GM20431 (cell line): ENCODE measurements around the gene FARS2.

Experiments used
- in situ Hi-C: fragments of 300-500 bp; cut with MseI, MboI; formaldehyde crosslinking; loops from one replicate; pipeline ENCODE4 v1.15.0; 2020; ENCODE audit warnings: low sequenced_read_pairs; ENCODE audit not compliant: unreplicated experiment

FARS2 gene

GRCh38 chr6:5481750-5482149 is 220.4 kb downstream of the FARS2 start:
- in situ Hi-C loops, result no loop called here

- in situ Hi-C loops, result no loop called here
Observed at GRCh38 chr6:5482619-5483018, 221.3 kb downstream of the FARS2 start.

- in situ Hi-C loops, result no loop called here
Observed at GRCh38 chr6:5484692-5485091, 223.4 kb downstream of the FARS2 start.

- in situ Hi-C loops, result no loop called here
Observed at GRCh38 chr6:5486214-5486613, 224.9 kb downstream of the FARS2 start.

- in situ Hi-C loops, result no loop called here
Observed at GRCh38 chr6:5490501-5491069, 229.3 kb downstream of the FARS2 start.

- in situ Hi-C loops, result no loop called here
Observed at GRCh38 chr6:5492356-5492755, 231.0 kb downstream of the FARS2 start.

- in situ Hi-C loops, result no loop called here
Observed at GRCh38 chr6:5493806-5494205, 232.5 kb downstream of the FARS2 start.

- in situ Hi-C loops, result no loop called here
Observed at GRCh38 chr6:5497896-5498578, 236.7 kb downstream of the FARS2 start.

- in situ Hi-C loops, result no loop called here
Observed at GRCh38 chr6:5498579-5498899, 237.2 kb downstream of the FARS2 start.

- in situ Hi-C loops, result no loop called here
Observed at GRCh38 chr6:5499644-5500306, 238.5 kb downstream of the FARS2 start.

GRCh38 chr6:5501837-5502236 is 240.5 kb downstream of the FARS2 start:
- in situ Hi-C loops, result no loop called here

- in situ Hi-C loops, result no loop called here
Observed at GRCh38 chr6:5504078-5504477, 242.8 kb downstream of the FARS2 start.

GRCh38 chr6:5506149-5506548 is 244.8 kb downstream of the FARS2 start:
- in situ Hi-C loops, result no loop called here

- in situ Hi-C loops, result no loop called here
Observed at GRCh38 chr6:5506597-5506996, 245.3 kb downstream of the FARS2 start.

- in situ Hi-C loops, result no loop called here
Observed at GRCh38 chr6:5507131-5507681, 245.9 kb downstream of the FARS2 start.

- in situ Hi-C loops, result no loop called here
Observed at GRCh38 chr6:5509106-5509505, 247.8 kb downstream of the FARS2 start.

- in situ Hi-C loops, result no loop called here
Observed at GRCh38 chr6:5510331-5511133, 249.2 kb downstream of the FARS2 start.

- in situ Hi-C loops, result no loop called here
Observed at GRCh38 chr6:5511954-5512353, 250.6 kb downstream of the FARS2 start.

- in situ Hi-C loops, result no loop called here
Observed at GRCh38 chr6:5512422-5512821, 251.1 kb downstream of the FARS2 start.

- in situ Hi-C loops, result no loop called here
Observed at GRCh38 chr6:5513408-5513807, 252.1 kb downstream of the FARS2 start.

GRCh38 chr6:5514353-5514752 is 253.0 kb downstream of the FARS2 start:
- in situ Hi-C loops, result no loop called here
